Measurements from ENCODE around the gene PPDPF.

Gene PPDPF

DNA sequence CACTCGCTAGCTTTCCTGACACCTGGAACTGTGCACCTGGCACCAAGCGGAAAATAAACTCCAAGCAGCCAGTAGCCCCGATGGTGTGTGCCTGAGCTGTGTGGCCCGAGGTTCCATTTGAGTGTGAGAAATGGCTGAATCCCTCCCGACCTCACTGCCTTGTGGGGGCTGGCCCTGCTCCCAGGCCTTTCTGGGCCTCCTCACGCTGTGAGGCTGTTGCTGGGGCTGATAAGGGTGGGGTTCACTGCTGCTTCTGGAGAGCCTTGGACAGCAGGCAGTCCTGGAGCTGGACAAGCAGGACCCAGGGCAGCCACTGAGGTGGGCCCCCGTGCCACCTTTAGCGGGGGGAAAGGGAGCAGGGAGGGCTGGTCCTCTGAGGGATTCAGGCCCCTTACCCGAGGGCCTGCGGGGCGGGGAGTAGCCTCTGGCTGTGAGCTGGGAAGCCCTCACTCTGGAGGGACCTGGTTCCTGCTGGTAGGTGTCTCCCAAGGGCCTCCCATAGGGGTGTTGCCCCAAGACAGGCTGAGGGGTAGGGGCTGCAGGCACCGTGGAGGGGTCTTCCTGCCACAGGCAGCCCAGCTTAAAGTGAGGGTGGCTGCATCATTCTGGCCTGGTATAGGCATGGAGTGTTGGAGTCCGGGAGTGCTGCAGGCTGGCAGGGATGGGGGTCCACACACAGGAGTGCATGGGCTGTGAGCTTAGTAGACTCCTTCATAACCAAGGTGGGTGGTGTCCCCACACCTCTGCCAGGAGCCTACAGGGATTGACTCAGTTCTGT is 1.7 kb downstream of the PPDPF start:
- no peak for DNase-seq

DNA sequence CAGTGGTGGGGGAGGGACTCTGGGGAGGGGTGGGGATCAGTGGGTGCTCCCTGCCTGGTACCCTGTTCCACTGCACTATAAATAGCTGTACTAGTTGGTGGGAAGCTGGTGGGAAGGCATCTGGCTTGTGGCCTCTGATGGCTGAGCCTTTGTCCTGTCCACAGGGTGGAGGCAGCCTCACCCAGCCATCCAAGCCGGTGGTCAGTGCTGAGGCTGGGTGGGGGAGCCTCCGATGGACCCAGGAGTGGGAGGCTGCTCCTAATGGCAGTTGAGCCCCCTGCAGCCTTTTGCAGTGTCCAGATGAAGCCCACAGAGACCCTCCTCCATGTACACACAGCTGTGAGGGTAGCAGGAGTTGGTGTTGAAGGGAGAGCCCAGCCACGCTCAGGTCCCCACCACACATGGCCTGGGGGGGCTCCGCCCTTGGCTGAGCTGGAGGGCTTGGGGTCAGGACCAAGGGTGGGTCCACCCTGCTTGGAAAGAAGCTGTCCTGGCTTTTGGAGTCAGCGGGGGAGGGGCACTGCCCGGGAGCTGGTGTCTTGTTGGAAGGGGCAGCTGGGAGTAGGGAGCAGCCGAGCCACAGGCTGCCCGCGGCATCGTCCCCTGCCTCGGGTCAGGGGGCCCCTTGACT is 2.5 kb downstream of the PPDPF start:
- no peak for DNase-seq

DNA sequence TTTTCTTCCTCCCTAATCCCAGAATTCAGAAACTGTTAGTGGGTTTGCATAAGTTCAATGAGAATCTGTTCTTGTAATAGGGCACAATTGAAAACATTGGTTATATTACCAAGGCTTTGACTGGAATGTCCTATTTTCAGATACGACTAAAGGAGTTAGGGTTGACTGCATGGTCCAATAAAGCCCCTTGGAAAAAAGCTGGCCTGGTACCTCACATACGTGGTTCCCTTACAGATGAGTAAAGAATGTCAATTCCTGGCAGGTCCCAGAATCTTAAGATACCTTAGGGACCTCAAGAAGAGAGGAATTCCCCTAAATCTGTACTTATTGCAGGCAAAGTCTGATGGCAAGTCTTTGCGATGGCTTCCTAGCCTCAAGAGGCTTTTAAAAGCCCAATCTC is 4.6 kb downstream of the PPDPF start:
- no peak for DNase-seq

DNA sequence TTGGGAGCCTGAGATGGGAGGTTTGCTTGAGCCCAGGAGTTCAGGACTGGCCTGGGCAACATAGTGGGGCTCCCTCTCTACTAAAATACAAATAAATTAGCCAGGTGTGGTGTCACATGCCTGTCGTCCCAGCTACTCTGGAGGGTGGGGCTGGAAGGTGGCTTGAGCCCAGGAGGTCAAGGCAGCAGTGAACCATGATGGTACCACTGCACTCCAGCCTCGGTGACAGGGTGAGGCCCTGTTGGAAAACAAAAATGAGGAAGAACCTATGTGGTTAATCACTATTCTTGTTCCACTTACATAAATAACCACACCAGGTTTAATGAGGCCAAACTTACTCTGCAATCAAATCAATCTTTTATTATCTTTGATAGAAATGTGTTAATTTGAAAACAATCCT is 5.4 kb downstream of the PPDPF start:
- DNase-seq, result no peak

DNA sequence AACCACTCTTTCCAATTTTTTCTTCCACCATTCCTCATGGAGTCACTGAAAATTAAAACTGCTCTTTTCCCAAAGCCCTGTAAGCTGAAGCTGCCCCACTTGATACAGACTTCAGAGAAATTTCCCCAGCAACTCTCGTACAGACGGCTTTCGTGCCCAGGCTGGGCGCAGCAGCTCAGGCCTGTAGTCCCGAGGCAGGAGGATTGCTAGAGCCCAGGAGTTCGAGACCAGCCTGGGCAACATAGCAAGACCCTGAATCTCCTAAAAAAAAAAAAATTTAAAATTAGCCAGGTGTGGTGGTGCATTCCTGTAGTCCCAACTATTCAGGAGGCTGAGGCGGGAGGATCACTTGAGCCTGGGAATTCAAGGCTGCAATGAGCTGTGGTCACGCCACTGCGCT is 6.6 kb downstream of the PPDPF start:
- DNase-seq, result no peak

DNA sequence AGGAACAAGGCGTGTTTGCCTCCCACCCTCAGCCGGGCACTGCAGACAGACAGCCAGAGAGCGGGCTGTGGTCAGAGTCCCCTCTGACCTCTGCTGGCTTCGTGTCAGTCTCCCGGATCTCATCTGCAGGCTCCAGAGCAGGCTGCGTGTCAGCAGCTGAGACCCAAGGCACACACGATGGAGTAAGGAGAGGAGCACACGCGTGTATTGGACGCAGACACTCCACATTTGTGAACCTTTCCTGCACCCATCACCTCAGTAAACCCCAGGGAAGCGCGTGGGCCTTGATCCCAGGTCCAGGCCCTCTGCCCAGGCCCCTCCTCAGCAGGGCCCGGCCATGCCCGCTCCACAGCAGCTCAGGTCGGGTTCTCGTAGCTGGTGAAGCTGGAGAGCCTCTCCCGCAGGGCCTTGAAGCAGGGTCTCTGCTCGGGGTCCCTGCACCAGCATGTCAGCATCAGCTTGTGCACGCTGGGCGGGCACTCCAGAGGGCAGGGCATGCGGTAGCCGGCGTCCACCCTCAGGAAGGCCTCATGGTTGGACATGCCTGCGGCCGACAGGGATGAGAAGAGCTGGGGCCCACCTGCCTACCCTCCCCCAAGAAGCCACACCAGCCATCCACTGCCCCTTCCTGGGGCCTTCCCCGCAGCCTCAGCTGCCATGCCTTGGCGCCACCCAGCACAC is 8.8 kb downstream of the PPDPF start:
- DNase-seq, result no peak

DNA sequence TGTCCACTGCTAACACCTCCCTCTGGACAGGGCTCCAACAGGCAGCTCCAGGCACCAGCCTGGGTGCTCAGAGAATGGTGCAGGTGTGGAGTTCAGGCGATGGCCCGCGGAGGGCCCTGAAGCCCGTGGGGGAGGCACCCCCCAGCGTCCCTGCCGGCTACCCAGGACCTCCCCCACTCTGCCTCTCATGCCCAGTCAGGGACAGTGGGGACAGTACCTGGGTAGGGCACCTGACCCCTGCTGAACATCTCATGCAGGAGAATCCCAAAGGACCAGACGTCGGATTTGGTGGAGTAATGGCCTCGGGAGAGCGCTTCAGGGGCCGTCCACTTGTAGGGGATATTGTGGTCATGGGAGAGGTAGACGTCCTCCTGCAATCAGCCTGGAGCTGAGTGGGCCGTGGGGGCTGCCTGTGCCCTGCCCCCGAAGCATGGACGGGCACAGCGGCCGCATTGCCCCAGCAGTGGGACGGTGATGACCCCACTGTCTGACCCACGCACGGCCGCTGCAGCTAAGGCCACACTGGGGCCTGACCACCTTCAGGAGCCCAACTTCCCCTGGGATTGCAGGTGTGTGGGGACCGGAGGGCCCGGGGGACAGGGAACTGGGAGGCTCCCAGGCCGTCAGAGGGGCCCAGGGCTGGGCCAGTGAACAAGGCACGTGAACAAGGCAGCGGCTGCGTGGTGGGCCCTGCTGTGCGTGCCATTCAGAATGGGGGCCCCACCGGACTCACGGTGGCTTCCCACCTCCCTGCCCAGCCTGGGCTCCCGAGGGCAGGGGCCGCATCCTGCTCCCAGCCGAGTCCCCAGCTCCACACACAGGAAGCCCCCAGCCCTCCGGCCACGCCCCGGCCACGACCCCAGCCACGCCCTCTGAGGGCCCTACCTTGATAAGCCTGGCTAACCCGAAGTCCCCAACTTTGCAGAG is 9.6 kb downstream of the PPDPF start:
- no peak for DNase-seq

DNA sequence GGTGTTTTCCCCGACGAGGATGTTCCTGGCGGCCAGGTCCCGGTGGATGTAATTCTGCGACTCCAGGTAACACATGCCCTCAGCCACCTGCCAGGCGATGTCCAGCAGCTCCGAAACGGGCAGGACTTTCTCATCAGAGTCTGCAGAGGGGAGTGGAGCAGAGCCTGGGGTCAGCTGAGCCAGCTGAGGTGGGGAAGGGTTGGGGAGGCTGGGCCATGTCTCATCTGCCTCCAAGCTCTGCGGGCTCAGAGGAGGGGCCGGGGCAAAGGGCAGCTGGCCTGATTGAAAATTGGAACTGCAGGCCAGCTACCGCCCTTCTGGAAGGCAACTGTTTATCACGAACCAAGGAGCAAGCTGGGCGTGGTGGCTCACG is 10.2 kb downstream of the PPDPF start:
- DNase-seq, result no peak

DNA sequence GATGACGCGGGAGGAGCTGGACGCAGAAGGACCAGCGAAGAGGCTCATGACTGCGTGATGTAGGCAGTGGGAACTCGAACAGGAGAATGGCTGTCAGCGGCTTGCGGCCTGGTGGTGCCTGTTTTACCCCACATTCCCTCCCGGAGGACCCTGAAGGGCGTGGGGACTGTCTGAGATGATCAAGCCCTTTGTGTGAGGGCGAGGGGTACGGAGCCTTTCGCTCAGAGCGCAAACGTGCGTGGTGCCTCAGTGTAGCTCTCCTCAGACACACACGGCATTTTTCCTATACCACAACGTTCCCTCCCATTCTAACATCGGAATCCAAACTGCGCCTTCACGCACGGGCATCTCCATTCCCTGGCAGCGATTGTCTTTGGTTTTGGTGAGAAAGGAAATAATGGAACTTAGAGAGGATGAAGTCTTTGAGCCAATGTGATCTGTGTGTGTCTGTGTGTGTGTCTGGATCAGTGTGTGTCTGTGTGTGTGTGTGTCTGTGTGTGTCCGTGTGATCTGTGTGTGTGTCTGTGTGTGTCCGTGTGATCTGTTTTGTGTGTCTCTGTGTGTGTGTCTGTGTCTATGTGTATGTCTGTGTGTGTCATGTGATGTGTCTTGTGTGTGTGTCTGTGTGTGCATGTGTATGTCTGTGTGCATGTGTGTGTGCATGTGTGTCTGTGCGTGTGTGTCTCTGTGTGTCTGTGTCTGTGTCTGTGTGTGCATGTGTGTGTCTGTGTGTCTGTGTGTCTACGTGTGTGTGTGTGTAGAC is 11.3 kb downstream of the PPDPF start:
- no peak for DNase-seq

DNA sequence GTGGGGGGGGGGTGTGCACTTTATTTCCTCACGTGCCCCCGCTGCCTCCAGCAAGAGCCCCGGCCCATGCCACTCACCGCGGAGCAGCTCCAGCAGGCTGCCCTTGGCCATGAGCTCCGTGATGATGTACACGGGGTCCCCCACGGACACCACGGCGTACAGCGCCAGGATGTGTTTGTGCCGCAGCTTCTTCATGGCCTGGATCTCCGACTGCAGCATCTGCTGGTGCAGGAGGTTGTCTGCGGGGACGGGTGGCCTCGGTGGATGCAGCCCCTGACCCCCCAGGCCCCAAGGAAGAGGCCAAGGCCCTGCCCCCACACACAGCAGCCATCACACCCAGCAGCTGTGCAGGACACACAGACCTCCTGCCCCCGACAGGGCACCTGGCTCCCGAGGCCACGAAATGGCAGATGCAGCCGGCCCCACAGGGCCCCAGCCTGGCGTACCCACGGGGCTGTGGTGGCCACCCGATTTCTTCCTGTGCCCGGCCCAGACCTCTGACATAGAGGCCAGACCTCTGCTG is 11.9 kb downstream of the PPDPF start:
- DNase-seq, result no peak

DNA sequence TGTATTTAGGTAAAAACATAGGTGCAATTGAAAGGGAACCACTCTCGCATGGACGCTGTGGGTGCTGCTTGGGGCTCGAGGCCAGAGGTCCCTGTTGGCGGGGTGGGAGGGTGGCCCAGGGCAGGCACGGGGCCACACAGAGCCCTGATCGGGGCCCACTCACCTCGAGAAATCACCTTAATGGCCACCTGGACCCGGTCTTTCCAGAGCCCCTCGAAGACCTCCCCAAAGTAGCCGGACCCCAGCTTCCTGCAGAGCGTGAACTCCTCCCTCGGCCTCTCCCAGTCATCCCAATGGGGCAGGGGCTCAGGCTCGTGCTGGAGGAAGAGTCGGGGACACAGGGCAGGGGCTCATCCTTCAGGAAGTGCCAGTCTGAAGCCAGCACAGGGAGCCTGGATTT is 12.8 kb downstream of the PPDPF start:
- no peak for DNase-seq

DNA sequence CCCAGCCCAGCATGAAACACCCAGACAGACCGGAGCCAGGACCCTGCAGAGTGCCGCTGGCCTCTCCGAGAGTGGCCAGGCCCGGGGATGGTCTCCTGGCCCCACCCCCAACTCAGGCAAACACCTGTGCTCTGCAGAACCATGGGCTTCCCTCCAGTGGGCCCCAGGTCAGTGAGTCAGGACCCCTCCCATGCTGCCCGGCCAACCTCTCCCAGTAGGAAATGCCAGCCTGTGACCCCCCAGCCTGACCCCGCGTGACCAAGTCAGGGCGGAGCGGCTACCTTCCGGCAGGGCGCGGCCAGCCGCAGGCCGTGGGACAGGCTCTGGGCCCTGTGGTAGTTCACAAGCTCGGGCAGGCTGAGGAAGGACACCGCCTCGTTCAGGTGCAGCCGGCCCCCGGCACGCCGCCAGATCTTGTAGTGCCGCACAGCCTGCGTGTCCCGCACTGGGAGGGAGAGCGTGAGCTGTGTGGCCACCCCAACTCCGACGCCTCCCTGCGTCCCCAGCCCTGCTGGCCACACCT is 13.4 kb downstream of the PPDPF start:
- DNase-seq, result no peak

DNA sequence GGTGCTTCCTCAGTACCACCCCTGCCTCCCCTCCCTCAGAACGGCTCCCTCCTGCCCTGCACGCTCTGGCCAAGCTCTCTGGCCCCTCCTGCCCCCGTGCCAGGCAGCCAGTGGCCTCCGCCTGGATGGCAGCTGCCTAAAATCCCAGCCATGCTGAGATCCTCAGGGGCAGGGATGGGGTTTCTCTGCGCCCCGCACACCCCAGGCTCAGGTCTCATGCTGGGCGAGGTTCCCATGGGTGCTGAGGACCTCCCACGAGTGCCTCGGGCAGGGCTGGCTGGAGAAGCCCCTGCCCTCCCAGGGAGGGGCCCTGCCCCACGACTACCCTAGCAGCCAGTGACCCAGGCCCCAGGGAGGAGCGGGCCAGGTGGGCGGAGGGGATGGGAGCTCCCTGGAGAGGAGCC is 13.9 kb downstream of the PPDPF start:
- DNase-seq, result no peak

DNA sequence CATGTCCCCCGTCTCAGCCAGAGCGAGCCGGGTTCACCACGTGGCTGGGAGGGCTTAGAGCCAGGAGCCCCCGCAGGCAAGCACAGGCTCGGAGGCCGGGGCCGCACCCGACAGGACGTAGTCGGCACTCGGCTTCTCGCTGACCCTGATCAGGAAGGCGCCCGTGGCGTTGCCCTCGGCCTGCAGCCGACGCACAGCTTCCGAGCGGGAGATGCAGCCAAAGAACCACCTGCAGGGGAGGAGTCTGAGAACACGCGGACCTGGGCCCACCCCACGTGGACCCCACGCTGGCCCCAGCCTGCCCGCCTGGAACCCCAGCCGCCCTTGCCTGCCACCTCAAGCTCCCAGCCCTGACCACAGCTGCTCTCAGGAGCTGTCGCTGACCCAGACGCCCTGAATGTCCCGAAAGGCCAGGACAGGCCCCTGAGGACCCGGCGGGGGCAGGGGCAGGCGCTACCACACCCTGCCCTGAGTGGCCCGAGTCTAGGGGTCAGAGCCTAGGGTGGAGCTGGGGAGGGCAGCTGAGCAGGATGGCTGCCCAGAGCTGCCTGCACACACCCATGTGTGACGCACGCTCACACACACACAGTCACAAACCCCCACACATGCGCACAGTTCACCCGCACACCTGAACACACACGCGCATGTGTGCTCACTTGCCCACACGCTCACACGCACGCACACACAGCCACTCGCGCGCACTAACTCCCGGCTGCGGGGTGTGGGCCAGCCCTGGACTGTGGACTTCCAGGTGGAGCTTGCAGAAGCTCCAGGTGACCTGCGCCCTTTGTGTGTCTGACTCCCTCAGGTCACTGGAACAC is 14.5 kb downstream of the PPDPF start:
- DNase-seq, result no peak

DNA sequence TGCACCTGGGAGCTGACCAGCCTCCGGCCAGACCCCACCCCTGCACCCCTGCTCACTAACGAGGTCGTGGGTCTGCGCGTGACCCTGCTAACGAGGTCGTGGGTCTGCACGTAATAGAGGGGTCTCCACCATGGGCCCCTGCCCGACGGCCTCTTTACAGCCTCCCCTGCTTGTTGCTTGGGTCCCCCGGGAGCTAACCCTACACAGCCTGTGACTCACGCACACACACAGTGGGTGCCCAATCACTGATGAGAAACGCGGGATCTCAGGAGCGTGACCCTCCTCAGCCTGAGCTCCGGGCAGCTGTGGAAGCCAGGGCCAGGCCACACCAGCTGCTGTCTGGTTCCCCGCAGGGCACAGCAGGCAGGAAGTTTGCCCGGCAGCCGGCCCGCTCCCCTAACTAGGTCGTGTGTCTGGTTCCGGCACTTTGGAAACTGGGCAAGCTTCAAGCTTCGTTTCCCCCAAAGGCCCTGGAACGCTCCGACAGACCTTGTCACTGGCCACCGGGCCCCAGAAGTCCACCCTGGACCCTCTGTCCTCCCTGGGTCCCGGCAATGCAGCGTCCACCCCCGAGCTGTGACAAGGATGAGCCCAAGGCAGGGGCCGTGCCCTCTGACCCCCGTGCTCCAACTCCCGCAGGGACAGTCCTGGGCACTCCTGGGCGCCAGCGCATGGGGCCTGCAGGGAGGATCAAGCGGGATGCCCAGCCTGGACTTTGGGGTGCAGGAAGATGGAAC is 15.8 kb downstream of the PPDPF start:
- no peak for DNase-seq

DNA sequence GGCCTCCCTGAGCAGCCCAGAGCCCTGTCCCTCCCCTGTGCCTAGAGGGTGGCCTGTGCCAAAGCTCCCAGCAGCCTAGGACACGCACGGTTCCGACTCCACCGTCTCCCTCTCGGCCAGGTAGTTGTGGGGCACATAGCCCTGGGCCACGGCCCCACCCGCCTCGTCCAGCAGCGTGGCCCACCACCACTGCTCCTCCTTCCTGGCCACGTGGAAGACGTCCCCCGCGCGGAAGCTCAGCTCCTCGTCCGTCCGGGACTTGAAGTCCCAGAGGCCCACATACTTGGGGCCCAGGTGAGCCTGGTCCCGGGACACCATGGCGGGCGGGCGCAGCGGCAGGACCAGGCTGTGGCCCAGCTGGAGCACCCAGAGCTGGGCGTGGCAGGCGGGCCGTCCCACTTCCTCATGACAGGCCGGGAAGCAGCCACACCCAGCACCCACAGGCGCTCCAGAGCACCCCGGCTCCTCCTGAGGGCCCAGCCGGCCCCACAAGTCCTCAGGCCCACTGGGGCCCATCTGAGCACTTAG is 16.5 kb downstream of the PPDPF start, which contains the start of gene PTK6:
PTK6 (minus strand) TSS at position 380 of the 528 bp plus-strand sequence; CDS start at position 318, 62 bp downstream.
- DNase-seq, result no peak

DNA sequence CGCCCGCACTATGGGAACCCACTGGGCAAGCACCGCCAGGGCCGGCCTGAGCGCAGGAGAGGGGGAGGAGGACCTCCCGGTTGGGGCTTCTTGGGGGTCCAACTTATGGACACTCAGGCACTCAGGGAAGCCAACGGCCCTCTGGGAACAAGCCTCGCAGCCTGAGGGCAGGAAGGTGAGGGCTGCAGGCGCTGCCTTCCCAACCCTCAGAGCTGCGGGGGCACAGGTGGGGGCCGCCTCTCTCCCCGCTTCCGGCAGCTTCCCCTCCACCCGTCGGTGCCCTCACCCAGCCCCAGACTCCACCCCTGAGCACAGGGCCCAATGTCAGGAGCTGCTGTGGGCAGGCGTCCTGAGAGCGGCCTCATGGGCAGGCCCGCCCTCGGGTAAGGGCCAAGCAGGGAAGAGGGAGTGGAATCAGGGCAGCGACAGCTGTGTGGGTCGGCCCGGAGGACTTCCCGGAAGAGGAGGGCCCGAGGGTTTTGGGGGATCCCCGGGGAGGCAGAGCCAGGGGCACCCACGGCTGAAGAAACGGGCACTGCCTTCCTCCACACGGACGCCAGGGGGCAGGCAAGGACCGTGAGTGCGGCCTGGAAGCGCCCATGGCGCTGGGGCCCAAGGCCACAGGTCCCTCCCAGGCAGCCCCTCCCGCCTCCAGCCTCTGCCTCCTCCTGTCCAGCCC is 17.1 kb downstream of the PPDPF start:
- peak; percentile 25 to 67 for DNase-seq

DNA sequence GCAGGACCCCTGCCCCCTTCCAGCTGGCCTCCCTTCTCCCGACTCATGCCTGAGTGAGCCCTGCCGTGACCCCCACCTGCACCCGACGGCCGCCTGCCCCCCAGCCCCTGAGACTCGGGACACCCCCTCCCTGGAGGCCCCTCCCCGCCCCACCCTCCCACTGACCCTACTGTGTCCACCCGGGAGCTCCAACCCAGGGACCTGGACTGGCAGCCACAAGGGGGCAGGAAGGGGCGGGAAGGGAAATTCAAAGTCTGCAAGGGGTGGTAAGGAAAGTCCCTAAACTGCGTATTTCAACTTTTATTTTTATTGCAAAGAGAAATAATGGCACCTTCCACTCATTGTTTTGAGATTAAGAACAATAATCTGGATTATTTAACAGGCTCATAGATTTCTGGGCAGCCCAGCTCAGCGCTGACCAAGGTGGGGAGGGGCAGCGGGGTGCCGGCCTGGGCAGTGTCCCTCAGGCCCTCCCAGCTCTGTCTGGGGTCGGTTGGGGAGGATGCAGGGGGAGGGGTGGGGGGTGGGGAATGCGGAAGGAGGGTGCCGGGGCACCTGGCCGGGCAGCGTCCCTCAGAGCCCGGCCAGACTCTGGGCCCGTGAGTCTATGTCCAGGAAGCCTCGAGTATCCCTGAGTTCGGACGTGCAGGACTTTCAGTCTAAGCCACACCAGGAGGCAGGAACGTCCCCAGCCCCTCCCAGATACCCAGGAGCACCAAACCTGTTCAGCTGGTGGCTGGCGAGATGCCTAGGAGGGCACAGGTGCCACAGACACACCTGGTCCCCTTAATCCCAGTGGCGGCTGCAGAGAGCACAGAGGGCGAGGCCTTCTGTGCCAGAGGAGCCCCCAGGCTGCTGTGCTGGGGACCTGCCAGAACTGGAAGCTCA is 17.9 kb downstream of the PPDPF start:
- no peak for DNase-seq

All from hippocampal formation (tissue), 2 donors.